ENCODE data around the gene MYO3B. TPM values are rescaled to one million over a fixed set of nuclear protein-coding genes. Genes with fewer than 3 reads are reported as not detected.
"Not testable (repeated sequence)": the region's sequence is repeated elsewhere in the genome, so short reads cannot be mapped to it uniquely, and the experiment has no call there.

Gene MYO3B
- total RNA-seq, 4 donors from 2014 or later, result 0.09 to 9.1 TPM; not detected in 2

DNA sequence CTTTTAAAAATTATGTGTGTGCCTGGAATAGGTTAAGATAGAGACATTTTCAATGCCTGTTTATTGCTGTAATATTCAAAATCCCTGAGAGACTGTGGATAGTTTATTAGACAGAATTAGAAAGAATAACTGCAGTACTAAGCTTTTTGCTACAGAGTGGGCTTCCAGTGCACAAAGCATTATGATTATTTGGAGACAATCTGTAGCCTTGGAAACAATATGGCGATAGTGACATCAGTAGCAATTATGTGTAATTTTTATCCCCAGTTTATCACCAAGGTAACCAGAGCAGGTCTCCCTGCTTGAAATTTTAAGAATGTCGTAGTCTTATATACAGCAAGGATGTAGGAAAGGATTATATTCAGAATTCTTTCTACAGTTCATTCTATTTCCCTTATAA is 100.0 kb downstream of the MYO3B start:
- Histone ChIP-seq H3K4me3 (no peak overlapping the region), H3K4me1 (no peaks in the 10 kb centered on the region), H3K9me3 (no peaks in the 10 kb centered on the region), H3K27me3 (no peaks in the 10 kb centered on the region), H3K27ac (no peak overlapping the region), H3K36me3 (no peaks in the 10 kb centered on the region)
- intact Hi-C loops (cut with DNase I; ENCODE audit: low total_unique reads), result no loop called here
- no peak for DNase-seq
- TF ChIP-seq POLR2A (IDR thresholded peaks at IDR 0.05), result no peak

DNA sequence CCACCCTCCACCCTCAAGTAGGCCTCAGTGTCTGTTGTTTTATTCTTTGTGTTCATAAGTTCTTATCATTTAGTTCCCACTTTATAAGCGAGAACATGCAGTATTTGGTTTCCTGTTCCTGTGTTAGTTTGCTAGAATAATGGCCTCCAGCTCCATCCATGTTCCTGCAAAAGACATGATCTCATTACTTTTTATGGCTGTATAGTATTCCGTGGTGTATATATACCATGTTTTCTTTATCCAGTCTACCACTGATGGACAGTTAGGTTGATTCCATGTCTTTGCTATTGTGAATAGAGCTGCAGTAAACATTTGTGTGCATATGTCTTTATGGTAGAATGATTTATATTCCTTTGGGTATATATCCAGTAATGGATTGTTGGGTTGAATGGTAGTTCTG is 101.7 kb downstream of the MYO3B start:
- H3K27ac ChIP-seq; H3K36me3 ChIP-seq; H3K27me3 ChIP-seq; H3K4me3 ChIP-seq; H3K4me1 ChIP-seq; DNase-seq; H3K9me3 ChIP-seq; intact Hi-C loops (cut with DNase I; ENCODE audit: low total_unique reads): not testable (repeated sequence)

DNA sequence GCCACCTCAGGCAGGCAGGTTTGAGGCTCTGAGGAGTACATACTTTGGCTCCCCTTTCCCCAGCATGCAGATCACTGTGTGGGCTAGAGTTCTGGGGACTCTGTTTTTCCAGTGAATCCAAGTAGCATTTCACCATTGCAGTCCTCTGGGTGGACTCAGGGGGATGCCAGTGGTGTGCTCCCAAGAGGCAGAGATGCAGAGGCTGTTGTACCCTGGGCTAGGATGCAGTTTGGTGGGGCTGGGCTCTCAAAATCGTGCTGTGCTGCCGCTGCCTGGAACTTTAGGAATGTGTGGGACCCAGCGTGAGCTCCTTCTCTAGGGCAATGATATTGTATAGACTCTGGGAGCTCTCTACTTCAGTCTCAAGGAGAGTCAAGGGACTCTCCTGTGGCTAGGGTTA is 104.9 kb downstream of the MYO3B start:
- Histone ChIP-seq H3K36me3 (no peaks in the 10 kb centered on the region), H3K9me3 (no peaks in the 10 kb centered on the region), H3K4me3 (no peak overlapping the region), H3K27ac (no peak overlapping the region), H3K4me1 (no peaks in the 10 kb centered on the region), H3K27me3 (no peaks in the 10 kb centered on the region)
- intact Hi-C loops (cut with DNase I; ENCODE audit: low total_unique reads), result no loop called here
- TF ChIP-seq POLR2A (IDR thresholded peaks at IDR 0.05), result no peak
- TF ChIP-seq, protein P1, sequence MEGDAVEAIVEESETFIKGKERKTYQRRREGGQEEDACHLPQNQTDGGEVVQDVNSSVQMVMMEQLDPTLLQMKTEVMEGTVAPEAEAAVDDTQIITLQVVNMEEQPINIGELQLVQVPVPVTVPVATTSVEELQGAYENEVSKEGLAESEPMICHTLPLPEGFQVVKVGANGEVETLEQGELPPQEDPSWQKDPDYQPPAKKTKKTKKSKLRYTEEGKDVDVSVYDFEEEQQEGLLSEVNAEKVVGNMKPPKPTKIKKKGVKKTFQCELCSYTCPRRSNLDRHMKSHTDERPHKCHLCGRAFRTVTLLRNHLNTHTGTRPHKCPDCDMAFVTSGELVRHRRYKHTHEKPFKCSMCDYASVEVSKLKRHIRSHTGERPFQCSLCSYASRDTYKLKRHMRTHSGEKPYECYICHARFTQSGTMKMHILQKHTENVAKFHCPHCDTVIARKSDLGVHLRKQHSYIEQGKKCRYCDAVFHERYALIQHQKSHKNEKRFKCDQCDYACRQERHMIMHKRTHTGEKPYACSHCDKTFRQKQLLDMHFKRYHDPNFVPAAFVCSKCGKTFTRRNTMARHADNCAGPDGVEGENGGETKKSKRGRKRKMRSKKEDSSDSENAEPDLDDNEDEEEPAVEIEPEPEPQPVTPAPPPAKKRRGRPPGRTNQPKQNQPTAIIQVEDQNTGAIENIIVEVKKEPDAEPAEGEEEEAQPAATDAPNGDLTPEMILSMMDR (IDR thresholded peaks at IDR 0.05), result no peak
- DNase-seq, result no peak

DNA sequence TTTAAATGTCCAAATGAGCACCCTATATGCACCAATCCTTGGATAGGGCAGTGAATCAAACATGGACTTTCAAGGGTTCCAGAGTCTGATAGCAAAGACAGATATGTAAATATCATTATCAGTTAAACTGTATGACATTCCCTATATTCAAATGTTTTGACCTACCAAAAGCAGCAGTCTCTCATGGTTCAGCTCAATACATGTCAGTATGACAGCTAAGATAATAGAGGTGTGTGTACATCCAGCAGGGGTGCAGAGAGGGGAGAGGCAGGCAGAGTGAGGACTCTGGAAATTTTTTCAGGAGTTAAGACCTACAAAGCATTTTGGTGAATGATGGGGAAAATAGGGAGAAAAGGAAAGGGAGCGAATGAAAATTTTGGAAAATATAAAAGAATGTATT is 106.3 kb downstream of the MYO3B start:
- no peaks in the 10 kb centered on the region for H3K36me3 ChIP-seq

DNA sequence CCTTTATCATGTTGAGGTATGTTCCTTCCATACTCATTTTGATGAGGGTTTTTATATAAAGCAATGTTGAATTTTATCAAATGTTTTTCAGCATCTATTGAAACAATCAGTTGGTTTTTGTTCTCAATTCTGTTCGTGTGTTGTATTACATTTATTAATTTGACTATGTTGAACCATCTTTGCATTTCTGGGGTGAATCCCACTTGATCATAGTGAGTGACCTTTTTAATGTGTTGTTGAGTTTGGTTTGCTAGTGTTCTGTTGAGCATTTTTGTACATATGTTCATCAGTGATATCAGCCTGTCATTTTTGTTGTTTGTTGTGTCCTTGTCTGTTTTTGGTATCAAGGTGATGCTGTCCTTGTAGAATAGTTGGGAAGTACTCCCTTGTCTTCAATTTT is 110.9 kb downstream of the MYO3B start:
- no peak for TF ChIP-seq POLR2A (IDR thresholded peaks at IDR 0.05)
- TF ChIP-seq, protein P1 (IDR thresholded peaks at IDR 0.05), result no peak
- Histone ChIP-seq H3K4me1 (no peaks in the 10 kb centered on the region), H3K27ac (no peak overlapping the region), H3K9me3 (no peaks in the 10 kb centered on the region), H3K36me3 (no peaks in the 10 kb centered on the region), H3K4me3 (no peak overlapping the region), H3K27me3 (no peaks in the 10 kb centered on the region)
- intact Hi-C loops (cut with DNase I; ENCODE audit: low total_unique reads), result no loop called here
- DNase-seq, result no peak

More for the DNA sequence above, 106.3 kb downstream of the MYO3B start:
- Histone ChIP-seq H3K4me3 (no peak overlapping the region), H3K4me1 (no peaks in the 10 kb centered on the region), H3K27me3 (no peaks in the 10 kb centered on the region), H3K27ac (no peak overlapping the region), H3K9me3 (no peaks in the 10 kb centered on the region)
- intact Hi-C loops (cut with DNase I; ENCODE audit: low total_unique reads), result no loop called here
- TF ChIP-seq, protein P1 (IDR thresholded peaks at IDR 0.05), result no peak
- no peak for TF ChIP-seq POLR2A (IDR thresholded peaks at IDR 0.05)
- DNase-seq, result no peak

DNA sequence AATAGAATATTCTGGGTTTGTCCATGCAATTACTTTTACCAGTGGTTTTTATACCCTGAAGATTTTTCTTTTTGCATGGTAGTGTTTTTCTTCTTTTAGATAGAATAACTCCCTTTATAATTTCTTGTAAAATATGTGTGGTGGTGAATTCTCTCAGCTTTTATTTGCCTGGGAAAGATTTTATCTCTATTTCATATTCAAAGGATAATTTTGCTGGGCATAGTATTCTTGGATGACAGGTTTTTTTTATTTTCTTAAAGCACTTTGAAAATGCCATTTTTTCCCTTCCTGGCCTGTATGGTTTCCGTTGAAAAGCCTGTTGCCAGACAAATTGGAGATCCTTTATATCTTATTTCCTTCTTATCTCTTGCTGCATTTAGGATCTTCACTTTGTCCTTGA is 113.5 kb downstream of the MYO3B start:
- H3K36me3 ChIP-seq, result no peaks in the 10 kb centered on the region
- H3K4me3 ChIP-seq, result no peak overlapping the region
- DNase-seq, result no peak
- no peak overlapping the region for H3K27ac ChIP-seq
- no peaks in the 10 kb centered on the region for H3K4me1 ChIP-seq
- H3K27me3 ChIP-seq, result no peaks in the 10 kb centered on the region
- H3K9me3 ChIP-seq, result no peaks in the 10 kb centered on the region
- intact Hi-C loops (cut with DNase I; ENCODE audit: low total_unique reads), result no loop called here
- TF ChIP-seq POLR2A (IDR thresholded peaks at IDR 0.05), result no peak
- TF ChIP-seq, protein P1 (IDR thresholded peaks at IDR 0.05), result no peak

Data from uterus (tissue), 4 donors.